ENCODE measurements around the gene OR51D1.

The OR51D1 gene

DNA sequence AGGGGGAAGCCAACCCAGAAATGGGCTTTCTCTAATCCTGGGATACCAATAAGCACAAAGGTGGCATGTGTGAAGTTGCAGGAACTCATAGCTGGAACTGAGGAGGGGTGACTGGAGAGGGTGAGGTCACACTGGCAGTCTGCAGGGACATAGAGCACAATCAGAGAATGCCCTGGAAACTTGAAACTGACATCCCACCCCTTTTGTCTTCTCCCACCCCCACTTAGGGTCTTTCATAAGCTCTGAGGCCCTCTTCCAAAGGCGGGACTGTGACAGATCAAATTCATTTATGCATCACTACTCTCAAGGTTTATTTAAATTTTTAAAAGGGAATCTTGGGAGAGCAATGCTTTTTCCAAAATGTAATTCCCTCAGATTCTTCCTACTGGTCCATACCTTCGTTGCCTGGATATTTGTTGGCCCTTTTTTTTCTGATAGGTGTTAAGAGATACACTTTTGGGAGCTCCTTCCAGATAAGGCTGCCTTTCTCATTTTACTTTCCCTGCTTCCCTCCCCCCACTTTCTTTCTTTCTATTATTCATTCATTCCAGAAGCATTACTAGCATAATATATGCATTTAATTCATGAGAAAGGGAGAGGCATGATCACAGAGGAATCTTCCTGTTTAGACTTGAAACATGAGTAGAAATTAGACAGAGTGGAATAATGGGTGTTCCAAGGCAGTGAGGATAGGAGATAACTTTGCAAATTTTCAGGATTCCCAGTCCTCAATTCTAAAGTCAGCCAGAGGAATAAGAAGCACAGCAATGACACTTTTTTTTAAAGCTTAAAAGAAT lies 45.5 kb downstream of the OR51D1 start:
- H3K36me3 ChIP-seq (ENCODE audit: insufficient read depth, low read length): no peaks in the 10 kb centered on the region
- no peak overlapping the region for H3K4me2 ChIP-seq (ENCODE audit: low read length)
- no peak overlapping the region for H3K9ac ChIP-seq (ENCODE audit: low read depth, low read length)
- H3K4me3 ChIP-seq (ENCODE audit: low read length): no peak overlapping the region
- H3K4me1 ChIP-seq (ENCODE audit: control insufficient read depth, insufficient read depth, low read length): no peaks in the 10 kb centered on the region
- H3K27me3 ChIP-seq (ENCODE audit: control insufficient read depth, insufficient read depth, low read length): no peaks in the 10 kb centered on the region
- H3K9me3 ChIP-seq (replicated peaks; ENCODE audit: low read length): no peaks in the 10 kb centered on the region

DNA sequence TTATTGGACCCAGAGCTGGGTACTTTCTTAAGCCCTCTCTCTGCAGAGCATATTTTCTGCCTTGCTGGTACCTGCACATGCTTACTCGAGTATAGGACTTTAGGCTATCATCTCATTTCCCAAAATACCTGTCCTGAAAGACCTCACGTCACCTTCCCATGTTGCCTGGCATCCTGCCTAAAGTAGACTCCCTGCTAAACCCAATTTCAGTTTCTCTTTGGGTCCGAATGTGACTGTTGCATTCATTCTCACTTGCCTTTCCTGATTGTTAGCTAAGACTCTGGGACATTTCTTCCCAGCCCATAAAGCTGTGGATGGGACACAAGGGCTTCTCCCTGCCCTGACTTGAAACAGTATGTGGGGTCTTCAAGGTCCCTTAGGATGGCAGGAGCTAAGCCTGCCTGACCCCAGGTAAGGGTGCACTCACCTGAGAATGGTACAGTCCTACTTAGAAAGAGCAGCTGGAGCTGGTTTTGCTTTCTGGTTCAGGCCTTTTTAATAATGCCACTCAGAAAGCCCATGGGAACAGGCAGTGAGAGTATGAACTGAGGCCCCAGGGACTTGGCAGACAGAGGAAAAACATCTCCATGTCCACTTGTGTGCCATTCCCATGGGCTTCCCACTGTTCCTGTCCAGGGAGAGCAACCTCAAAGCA lies 47.5 kb downstream of the OR51D1 start:
- no peaks in the 10 kb centered on the region for H3K9me3 ChIP-seq (replicated peaks; ENCODE audit: low read length)
- no peak overlapping the region for H3K4me3 ChIP-seq (ENCODE audit: low read length)
- no peaks in the 10 kb centered on the region for H3K27me3 ChIP-seq (ENCODE audit: control insufficient read depth, insufficient read depth, low read length)
- no peaks in the 10 kb centered on the region for H3K36me3 ChIP-seq (ENCODE audit: insufficient read depth, low read length)
- H3K4me2 ChIP-seq (ENCODE audit: low read length): no peak overlapping the region
- no peaks in the 10 kb centered on the region for H3K4me1 ChIP-seq (ENCODE audit: control insufficient read depth, insufficient read depth, low read length)
- no peak overlapping the region for H3K9ac ChIP-seq (ENCODE audit: low read depth, low read length)

Measured in skeletal muscle satellite cell (primary cell).